DLD1 (cell line): ENCODE measurements around the gene ZFP42.
"Not testable (repeated sequence)": the region's sequence is repeated elsewhere in the genome, so short reads cannot be mapped to it uniquely, and the experiment has no call there.

Experiments
- in situ Hi-C: cut with HindIII; loops from 2 replicates; pipeline ENCODE4 v1.10.0; 2017; ENCODE audit warnings: low sequenced_read_pairs

Gene ZFP42

GRCh38 chr4:187995322-187996207, at the start of gene ZFP42:
TSS of gene ZFP42 (plus strand) at chr4:187995771. CDS start at chr4:188002808, 7,037 bp downstream.
- in situ Hi-C loops = no loop called here

- in situ Hi-C loops = no loop called here
Observed at GRCh38 chr4:187961171-187961570, 34.4 kb upstream of the ZFP42 start.

GRCh38 chr4:187961961-187962360, 33.6 kb upstream of the ZFP42 start:
- in situ Hi-C loops = no loop called here

GRCh38 chr4:187962926-187963325, 32.6 kb upstream of the ZFP42 start:
- in situ Hi-C loops = no loop called here

DNA sequence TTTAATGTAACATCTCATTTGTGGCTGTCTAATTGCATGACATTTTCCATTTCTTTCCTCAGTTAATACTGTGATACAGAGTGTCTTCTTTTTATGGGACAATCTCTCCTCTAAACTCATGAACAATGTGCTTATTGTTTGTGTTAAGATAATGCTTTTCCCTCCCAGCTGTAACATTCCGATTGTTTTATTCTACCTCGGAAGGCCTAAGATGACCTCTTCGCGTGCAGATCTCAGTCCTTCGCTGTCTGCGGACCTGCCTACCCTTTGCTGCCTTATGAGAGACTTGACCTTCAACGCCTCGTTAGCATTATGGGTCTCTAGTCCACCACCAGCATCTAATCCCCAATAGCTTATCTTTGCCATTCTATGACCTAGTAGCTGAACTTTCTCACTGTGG, 29.8 kb upstream of the ZFP42 start:
- in situ Hi-C loops = no loop called here

DNA sequence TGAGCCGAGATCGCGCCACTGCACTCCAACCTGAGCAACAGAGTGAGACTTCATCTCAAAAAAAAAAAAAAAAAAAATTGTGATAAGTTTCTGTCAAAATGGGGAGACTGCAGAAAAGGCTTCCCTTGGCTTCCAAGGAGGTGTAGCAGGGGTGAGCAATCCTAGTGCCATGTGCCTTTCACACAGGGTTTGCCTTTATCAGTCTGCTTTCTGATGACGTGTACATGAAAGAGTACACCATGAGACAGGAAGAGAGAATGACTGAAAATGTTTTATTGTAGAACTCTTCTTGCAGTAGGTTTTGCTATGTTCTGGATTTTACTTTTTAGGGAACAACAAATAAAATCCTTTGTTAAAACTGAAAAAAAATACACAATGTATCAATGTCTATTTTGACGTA, 23.4 kb upstream of the ZFP42 start:
- in situ Hi-C loops = no loop called here

- in situ Hi-C loops = no loop called here
Observed at GRCh38 chr4:187983746-187984145, 11.8 kb upstream of the ZFP42 start.

GRCh38 chr4:187992971-187993370, 2.6 kb upstream of the ZFP42 start:
- in situ Hi-C loops = no loop called here

GRCh38 chr4:187993827-187994226, 1.7 kb upstream of the ZFP42 start:
- in situ Hi-C loops = no loop called here

GRCh38 chr4:187996502-187997177, 1.1 kb downstream of the ZFP42 start:
- in situ Hi-C loops = no loop called here

GRCh38 chr4:187997991-187998390, 2.4 kb downstream of the ZFP42 start:
- in situ Hi-C loops = not testable (repeated sequence)

DNA sequence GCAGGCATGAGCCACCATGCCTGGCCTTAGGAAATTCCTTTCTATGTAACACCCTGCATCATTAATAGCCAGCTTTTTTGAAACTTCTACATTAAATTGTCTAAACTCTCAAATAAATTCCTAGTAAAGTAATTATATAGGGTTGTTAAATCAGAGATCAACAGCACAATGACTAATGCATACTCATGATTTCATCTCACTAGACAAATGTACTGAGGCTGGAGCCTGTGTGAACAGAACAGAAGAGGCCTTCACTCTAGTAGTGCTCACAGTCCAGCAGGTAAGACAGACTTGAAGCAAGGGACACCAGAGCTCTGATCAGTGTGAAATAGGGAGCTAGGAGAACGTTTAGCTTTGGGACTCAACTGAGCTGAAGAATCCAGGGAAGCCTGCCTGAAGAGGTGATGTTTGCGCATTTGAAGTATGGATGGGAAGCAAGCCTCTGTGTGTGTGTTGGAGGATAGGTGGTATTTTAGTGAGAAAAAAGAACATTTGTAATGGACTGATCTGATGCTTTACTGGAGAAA, 3.9 kb downstream of the ZFP42 start:
- in situ Hi-C loops = no loop called here

DNA sequence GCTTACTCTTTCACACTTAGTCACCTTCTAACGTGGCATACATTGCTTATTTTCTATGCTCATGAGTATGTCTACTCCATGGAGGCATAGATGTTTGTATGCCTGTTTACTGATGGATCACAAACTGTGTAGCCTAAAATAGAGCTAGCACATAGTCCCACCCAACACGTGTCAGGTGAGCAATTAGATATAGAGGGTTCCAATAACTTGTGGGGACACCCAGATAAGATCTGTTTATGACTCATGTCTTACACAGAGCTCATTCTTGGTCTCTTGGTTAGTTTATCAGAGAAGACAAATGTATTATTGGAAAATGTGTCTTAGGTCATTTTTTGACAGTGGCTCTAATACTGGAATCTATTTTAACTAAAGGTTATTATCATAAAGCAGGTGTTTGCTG, 6.8 kb downstream of the ZFP42 start:
- in situ Hi-C loops = no loop called here

GRCh38 chr4:188002751-188003150, 7.2 kb downstream of the ZFP42 start:
- in situ Hi-C loops = no loop called here

- in situ Hi-C loops = no loop called here
Observed at GRCh38 chr4:188005561-188005960, 10.0 kb downstream of the ZFP42 start.

- in situ Hi-C loops = no loop called here
Observed at GRCh38 chr4:188006285-188006848, 10.8 kb downstream of the ZFP42 start.

GRCh38 chr4:188008377-188008776, 12.8 kb downstream of the ZFP42 start:
- in situ Hi-C loops = no loop called here

DNA sequence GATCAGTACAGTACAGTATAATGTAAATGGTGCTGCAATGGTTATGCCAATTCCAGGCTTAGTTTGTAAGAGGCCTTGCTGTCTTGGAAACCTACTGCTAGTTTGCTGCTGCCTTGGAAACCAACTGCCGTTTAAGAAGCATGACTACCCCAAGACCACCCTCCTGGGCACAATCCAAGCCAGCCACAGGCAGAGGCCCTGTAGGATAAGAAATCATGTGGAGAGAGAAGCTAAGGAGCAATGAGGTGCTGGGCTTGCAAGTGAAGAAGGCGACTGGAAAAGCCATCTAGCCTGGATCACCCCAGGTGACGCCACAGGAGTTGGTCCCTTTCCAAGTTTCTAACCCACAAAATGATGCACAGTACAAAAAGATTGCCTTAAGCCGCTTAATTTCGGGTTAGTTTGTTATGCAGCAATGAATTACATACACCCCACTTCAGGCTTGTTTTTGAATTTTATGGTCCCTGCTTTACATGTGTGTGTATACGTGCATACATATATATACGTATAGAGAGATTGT, 16.9 kb downstream of the ZFP42 start:
- in situ Hi-C loops = no loop called here

GRCh38 chr4:188015025-188015940, 19.7 kb downstream of the ZFP42 start:
- in situ Hi-C loops = no loop called here

GRCh38 chr4:188016754-188017153, 21.2 kb downstream of the ZFP42 start:
- in situ Hi-C loops = no loop called here
